GM10266 (cell line): ENCODE data around the gene ZNF597.

Experiments
- DNase-seq: peaks from one replicate; pipeline ENCODE4 v3.0.0; 2012; ENCODE audit errors: extremely low spot score
- TF ChIP-seq, protein P1 (sequence below): IDR thresholded peaks from 2 replicates; pipeline ENCODE4 v1.5.1; 2012; ENCODE audit warnings: mild to moderate bottlenecking, low read depth; ENCODE audit not compliant: control insufficient read depth, insufficient read depth; ENCODE audit errors: missing control alignments

ZNF597 gene

GRCh38 chr16:3389663-3390338, 53.5 kb downstream of the ZNF597 start:
- no peak for DNase-seq
- TF ChIP-seq, protein P1, sequence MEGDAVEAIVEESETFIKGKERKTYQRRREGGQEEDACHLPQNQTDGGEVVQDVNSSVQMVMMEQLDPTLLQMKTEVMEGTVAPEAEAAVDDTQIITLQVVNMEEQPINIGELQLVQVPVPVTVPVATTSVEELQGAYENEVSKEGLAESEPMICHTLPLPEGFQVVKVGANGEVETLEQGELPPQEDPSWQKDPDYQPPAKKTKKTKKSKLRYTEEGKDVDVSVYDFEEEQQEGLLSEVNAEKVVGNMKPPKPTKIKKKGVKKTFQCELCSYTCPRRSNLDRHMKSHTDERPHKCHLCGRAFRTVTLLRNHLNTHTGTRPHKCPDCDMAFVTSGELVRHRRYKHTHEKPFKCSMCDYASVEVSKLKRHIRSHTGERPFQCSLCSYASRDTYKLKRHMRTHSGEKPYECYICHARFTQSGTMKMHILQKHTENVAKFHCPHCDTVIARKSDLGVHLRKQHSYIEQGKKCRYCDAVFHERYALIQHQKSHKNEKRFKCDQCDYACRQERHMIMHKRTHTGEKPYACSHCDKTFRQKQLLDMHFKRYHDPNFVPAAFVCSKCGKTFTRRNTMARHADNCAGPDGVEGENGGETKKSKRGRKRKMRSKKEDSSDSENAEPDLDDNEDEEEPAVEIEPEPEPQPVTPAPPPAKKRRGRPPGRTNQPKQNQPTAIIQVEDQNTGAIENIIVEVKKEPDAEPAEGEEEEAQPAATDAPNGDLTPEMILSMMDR = no peak

- DNase-seq = no peak
- TF ChIP-seq, protein P1 = no peak
These were observed 55.0 kb downstream of the ZNF597 start for GRCh38 chr16:3388325-3388724.

DNA sequence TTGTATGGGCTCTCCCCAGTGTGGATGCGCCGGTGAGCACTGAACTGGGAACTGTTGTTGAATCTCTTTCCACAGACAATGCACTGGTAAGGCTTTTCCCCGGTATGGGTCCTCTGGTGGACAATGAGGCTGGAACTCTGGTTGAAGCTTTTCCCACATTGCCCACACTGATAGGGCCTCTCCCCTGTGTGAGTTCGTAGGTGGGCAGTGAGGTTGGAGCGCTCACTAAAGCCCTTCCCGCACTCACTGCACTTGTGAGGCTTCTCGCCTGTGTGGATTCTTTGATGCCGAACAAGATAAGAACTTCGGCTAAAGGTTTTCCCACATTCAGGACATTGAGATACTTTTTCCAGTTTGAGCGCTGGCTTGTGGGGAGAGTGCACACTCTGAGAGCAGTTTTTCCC, 60.3 kb downstream of the ZNF597 start:
- TF ChIP-seq, protein P1 = no peak
- DNase-seq = no peak
